NCI-H2171 treated with DMSO at 0.1 percent for 48 hours (cell line): Measurements from ENCODE around the gene BCL2.

ENCODE experiments used
- DNase-seq: peaks from one replicate; lab custom pipeline; 2025; lab: John Stamatoyannopoulos, UW

Gene BCL2

DNA sequence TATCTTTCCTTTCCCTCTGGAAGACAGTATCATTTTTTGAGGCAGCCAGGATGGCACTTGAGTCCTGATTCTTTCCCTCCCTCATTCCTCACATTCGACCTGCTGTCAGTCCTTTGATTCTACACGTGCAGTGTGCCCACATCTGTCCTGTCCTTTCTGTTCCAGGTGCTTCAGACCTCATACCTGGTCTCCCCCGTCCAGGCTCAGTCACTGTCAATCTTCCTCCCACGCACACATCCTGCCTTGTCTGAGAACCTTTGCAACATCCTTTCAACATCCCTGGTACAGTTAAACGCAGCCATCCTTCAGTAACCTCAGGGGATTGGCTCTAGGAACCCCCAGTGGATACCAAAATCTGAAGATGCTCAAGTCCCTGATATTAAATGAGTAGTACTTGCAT is 10.1 kb downstream of the BCL2 start:
- DNase-seq, result no peak

DNA sequence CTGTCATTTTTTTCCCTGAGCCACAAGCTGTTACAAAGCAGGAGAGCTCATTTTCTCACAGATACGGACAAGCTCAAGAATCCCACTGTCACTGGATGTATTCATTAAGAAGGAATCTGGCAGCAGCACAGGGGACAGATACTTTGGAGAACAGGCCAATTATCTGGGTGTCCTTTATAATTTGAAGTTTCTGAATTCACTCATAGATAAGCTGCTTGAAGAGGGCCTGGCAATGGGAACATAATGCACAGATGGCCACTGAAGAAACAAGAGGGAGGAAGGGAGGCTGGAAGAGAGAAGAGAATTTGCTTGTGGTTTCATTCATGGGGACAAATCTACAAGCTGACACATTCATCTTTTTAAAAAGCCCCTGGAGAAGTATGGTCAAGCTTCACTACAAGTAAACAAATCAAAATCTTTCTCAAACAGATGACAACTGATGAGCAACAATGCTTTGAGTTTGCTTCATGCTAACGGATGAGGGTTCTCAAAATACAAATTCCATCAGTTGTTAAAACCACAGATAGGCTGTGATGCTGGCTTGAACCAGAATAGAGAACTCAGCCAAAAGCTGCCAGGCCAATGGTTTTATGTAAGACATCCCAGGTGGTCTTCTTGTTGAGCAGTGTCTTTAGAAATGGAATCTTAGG is 11.9 kb downstream of the BCL2 start:
- DNase-seq, result peak; percentile 71

DNA sequence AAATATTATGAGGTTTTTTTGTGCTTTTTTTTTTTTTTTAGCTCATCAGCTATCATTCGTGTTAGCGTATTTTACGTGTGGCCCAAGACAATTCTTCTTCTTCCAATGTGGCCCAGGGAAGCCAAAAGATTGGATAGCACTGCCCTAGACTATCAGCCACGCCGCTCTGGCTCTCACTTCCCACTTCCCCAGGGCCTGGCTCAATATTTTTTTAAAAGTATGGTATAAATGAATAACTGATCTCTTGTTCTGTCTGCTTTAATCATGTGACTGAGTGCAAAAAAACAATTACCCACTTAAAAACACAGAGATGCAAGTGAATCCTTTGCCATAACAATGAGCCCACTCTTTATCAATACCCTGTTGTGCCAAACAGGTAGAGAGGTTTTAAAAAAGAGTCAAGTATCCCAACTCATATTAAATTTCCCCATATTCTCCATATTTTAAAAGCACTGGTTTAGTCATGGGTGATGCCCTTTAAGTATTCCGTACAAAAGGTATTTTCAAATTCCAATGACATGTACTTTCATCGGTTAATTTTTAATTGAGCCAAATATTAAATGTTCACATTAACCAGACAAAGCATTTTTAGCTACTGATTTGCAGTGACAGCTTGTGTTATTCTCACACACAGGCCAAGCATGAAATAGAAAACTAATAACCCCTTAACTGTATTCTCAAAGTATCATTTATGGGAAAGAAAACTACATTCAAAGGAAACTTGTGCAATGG is 12.6 kb downstream of the BCL2 start:
- peak; percentile 51 for DNase-seq

DNA sequence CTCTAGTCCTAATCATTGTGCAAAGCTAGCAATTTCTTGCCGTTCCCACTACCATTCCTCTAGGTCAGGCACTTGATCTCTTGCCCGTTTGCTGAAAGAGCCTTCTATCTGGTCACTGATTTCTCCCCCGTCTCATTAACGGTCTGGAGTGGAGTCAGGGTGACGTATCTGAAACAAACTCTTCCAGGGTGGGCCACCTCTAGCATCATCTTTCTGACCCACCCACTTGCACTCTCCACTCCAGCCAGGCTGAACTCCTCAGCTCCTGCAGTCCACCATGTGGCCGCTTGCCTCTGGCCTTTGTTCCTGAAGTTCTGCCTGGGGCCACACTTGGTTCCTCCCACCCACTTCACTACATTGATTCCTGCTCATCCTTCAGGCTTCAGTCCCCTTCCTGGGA is 13.3 kb downstream of the BCL2 start:
- DNase-seq, result no peak

DNA sequence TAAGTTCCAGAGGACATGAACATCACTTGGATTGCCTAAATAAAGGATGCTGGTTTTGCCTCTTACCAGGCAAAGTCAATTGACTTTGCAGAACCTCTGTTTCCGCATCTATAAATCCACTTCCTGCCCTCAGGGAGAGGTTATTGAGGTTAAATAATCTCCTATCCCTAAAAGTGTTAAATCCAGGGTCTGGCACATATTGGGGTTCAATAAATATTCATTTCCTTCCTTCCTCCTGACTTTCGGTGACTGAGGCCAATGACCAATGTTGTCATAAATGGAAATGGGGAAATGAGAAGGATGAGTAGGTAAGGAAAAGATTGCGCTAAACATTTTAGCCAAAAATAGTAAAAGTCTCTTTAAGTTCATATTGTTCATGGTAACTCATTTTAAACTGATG is 16.0 kb downstream of the BCL2 start:
- DNase-seq, result no peak

DNA sequence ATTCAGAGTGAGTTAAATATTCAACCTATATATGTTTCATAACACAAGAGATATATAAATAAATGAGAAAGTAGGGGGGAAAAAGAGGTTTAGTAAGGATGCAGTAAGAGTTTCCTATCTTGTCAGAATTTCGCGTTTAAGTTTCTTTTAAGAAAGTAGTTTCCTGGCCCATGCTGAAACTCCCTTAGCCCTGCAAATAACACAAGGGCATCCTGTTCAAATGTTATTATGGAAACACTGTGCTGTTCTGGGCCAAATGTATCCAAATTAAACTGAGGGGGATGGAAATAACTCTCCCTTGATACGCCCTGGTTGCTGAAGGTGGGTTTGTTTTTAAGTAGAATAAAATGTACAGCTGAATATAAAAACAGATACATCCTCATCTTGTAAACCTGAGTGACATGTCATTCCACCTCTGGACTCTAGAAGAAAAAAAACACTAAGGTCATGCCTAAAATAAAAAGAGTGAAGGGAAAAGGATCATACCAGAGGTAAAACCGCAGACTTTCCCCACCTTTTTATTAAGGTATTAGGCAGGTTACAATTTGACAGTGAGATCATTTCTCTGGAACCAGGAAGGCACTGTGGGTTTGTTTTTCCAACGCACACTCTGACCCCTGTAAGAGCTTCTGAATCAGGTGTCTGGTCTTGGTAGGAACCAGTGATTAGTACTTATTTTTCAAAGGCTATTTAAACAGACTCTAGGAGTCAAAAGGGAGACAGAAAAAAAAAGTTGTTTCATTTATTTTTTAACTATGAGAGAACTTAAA is 16.7 kb downstream of the BCL2 start:
- DNase-seq, result no peak

DNA sequence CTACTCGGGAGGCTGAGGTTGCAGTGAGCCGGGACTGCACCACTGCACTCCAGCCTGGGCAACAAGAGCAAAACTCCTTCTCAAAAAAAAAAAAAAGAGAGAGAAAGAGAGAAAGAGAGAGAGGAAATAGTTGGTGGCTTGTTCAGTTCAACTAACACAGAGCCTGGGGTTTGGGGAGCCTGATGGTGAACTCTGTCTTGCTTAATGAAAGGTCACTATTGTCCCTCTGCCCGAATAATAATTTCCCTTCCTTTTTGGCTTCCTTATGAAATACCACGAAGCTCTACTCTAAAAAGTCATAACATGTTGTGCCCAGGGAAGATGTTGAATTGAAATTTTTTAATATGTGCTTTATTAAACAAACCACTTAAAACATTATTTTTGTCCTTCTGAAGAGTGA is 17.3 kb downstream of the BCL2 start:
- DNase-seq, result no peak

DNA sequence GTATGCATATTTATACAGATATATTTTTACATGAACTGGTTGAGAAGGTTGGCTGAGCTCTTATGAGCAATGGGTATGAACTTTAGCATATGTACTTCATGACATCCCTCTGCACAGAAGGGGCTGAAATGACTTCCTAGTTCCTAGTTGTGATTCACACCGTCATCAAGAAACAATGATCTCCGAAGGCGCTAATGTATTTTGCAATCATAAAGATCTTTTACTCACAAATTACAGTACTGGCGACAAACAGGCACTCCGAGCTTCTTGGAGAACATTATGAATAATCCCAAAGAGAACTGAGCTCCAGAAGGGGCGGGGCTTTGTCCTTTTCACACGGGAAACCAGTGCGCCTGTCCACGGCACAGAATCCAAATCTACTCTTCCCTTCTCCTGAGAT is 18.1 kb downstream of the BCL2 start:
- no peak for DNase-seq

DNA sequence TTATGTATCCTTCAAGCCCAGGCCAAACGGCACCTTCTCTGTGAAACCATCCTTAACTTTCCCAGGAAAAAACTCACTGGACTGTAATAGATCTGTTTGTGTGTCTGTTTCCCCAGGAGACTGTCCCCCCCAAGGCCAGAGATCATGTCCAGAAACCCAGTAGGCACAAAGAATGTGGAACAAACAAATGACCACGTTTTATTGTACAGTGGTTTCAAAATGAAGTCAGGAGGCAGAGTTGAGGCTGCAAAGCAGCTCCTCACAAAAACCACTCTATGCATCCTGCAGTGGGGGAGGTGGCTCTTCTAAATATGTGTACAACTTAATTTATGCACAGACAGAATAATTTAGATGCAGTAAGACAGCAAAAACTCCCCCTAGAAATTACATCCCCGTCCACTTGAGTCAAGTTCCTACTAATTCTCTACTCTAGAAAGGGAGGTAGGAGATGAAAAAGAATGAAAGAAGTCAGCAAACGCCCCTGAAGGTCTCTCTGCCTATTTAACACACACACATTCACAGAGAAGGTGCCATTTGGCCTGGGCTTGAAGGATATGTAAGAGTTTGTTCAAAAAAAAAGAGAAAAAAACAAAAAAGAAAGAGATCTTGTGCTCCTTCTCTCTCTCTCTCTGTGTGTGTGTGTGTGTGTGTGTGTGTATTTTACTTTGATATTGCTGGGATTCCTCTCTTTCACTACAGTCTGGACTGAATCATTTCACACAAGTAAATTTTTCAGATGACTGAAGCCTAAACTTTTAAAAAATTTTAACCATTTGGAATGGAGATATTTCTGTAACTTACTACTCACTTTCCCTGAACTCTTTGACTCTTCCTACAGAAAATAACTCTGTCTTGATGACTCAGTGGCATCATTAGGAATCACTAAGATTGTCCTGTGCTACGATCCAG is 19.5 kb downstream of the BCL2 start:
- no peak for DNase-seq

DNA sequence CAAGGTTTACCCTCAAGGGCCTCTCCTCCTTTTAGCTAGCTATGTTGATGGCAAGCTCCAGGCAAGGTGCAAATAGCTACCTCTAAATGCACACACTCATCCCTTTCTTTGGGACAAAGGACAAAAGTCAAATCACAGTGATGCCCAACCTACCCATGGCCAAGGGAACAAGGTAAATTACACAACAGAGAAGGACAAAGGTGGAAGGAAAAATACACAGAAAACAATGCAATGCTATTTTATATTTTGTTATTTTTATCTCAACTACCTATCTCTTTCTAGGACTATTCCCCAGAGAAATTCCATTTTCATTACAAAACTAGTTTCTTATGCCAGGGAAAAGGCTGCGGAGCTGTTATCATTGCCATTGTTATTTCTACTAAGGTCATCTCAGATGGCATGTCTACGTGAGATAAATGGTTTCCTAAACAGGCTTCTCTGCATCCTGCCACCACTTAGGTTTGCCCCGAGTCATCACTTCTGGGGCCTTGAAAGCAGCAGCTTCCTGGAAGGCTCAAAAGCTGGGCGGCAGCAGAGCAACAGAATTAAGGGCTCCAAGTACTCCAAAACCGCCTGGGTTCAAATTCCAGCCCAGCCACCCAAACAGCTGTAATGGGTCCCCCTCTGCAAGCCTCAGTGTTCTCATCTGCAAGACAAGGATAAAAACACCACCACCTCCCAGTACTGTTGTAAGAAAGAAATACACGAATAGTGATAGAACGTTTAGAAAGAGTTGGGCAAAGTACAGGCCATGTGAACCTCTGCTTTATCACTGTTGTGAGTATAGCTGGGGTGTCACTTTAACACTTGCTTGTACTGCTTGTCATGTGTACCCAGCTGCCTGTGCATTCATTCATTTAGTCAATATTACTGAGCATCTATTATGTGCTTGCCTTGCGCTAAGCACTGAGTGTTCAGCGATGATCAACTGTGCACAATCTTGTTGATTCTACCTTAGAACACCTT is 20.9 kb downstream of the BCL2 start:
- DNase-seq, result no peak

DNA sequence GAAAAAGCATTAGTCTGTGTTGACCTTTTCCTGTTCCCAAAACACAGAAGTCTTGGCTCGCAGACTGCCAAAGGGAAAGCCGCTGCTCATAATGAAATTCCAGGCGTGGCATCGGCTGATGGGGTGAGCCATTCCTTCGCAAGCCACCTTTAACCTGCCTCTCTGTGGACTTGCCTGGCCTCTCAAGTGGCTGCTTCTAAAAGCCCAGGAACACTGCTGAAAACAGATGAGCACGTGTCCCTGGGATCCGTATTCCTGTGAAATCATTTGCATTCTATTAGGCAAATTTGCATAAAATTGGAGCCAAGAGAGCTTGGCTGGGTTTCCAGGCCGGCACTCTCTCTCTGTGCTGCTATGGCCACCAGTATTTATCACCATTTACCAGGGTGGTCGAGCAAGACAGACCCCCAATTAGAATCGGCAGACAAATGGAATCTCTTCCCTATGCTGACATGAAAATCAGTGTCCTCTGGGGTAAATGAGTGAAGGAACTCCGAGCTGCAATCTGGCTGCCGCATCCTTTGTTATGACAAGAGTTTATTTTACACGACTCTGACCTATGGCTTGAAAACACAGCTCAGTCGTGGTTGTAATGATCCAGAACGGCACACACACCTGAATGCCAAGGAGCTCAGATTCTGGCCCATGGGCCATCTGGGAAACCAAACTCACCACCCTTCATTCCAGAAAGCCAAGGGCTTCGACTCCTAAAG is 21.7 kb downstream of the BCL2 start:
- DNase-seq, result no peak

DNA sequence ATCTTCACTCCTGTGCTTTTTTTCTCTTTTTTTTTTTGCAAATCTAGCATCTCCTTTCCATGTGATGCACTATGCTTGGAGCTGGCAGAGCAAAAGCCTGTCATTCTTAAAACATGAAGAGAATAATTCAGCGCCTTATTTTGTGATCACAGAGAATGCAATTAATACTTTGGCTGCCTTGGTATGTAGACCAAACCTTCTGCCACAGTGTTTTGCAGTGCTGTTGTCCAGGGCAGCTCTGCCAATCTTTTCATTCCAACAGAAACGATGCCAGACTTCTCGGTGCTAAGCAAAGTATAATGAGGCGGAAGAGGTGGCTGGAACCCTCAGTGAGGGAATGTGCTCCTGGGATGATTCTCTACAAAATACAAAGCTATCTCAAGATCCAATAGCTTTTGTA is 25.6 kb downstream of the BCL2 start:
- DNase-seq, result peak; percentile 34

DNA sequence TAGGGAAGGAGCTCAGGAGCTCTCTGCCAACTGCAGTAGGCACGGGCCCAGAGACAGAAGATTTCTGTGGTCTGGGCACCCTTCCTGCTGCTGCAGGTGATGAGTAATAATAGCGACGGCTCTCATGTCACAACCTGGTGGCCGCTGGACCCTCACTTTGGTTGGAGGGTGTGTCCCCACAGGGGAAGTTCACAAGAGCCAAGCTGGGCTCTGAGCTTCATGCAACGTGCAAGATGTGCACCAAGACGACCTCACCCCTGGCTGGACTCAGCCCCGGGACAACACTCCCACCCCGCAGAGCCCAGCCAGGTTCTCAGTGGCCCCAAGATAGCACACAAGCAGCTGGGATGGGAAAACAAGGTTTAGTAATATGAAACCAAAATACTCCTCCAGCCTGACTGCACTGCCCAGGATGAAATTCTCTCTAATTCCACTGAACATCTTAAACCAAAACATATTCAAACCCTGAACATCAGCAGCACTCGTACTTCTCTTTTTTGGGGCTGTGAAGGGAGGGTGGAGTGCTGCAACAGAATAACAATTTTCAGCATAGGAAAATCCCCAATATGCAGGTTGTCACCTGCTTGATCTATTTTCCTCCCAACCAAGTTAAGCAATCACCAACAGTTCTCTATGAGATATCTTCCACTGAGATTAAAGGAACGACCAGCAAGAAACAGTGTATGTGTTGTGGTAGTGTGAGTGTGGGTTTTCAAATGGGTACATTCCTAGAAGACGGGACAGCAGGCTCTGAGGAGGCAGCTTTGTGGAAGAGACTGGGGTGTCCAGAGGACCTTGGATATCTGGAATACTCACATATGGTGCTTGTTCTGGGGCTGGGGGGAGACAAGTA is 26.5 kb downstream of the BCL2 start:
- peak; percentile 11 for DNase-seq

DNA sequence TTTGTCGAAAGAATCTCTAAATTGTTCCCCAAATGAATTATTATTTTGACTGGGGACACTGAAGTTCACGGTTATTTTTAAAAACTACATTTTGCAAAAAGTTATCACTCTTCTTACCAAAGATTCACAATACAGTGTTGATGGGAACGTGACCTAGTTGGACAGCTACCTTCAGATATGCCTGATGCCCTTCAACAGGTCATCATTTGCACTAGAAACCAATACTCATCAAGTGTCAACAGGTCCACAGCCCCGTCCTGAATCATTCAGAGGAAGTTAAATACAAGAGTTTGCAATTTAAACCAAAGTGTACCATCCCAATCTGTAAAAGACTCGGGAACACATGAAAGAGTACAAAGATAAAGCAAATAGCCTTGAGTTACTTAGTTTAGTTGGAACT is 28.3 kb downstream of the BCL2 start:
- no peak for DNase-seq

DNA sequence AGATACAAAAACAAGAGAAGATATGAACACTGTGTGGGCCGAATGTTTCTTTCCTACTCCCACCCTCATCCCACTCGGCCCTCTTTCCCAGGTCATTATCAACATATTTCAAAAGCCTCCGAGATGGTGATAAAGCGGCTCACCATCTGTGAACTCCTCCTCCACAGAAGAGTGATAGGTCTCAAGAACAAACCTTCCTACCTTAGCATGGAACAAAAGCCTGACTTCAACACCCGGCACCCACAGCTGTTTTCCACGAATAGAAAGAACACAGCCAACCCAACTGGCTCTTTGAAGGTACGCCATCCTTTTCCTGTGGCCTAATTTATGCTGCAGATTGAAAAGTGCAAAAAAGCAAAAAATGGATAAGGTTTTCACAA is 28.8 kb downstream of the BCL2 start:
- DNase-seq, result no peak

DNA sequence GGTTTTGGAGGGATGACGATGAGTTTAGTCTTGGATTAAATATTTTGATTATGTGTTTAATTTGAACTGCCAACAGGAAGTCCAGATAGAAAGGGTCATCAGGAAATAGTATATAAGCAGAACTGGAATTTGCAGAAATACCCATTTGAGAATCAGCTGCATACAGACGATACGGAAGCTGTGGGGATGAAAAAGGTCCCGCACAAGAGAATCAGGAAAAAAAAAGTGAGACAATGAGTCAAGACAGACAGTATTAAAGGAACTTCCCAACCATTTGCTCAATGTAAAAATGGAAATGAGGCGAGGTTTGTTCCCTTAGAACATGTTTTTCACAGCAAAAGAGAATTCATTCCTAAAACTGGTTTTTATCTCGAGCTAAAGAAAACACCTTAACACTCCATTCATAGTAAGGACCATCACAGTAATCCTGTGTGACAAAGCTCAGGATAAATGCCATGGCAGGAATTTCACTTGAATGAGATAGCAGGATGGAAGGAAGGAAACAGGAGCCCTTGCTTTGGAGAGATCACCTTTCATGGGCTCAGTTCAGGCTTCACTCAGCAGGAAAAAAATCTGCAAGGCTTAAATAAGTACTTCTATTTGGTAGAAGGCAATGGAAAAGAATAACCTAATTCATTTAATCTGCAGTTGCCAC is 29.3 kb downstream of the BCL2 start:
- peak; percentile 12 for DNase-seq

DNA sequence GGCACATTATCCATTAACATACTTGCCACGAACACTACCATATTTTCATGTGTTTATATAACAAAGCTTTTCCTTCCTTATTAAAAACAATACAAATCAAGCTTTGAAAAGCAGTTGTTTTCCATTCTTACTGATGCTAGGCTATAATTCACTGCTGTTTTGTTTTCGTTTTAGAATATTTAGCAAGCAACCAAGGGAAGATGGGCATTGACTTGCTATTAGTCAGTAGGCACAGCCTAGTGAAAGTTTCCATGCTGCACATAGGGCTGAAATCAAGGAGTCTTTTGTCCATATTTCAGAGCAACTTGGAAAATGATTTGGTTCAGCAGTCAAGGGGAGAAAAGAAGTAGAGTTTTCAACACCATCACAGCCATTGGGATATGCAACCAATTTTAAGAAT is 31.3 kb downstream of the BCL2 start:
- DNase-seq, result no peak

DNA sequence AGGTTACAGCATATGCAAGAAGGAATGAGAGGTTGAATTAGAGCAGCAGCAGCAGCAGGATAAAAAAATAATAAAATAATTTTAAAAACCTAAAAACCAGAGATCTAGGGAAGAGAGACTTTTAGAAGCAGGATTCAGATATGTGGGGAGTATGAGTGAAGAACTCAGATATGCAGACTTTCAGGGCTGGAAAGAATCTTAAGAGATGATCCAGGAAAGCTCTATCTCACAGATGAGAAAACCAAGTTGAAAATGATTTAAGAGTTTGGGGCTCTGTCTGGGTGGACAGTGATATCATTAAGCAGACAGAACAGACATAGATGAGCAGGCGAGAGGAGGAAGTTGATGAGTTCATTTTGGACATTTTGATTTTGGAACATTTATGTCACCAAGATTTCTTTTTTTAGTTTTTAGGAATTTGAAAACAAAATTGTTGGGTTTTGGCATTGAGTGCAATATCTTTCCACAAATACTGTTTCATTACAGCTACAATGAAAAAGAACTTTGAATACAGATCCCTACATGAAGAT is 31.8 kb downstream of the BCL2 start:
- DNase-seq, result no peak

DNA sequence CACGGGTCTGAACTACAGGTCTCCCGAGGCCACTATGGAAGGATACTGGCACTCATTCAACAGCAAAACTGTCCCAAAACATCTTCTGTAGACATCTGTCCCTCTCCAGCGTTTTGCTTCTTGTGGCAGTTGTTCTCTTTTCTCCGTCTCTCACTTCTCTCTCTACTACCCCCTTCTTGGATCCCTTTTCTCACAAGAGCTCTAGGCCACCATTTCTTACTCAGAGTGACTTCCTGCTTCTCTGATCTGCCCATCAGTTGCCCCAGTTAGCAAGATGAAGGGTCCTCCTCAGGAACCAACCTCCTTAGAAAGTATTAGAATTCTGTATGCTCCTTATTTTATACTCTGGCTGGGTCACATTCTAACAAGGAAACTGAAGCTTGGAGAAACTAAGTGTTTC is 32.6 kb downstream of the BCL2 start:
- no peak for DNase-seq
